ENCODE results near the gene SLC39A1.

- TF ChIP-seq POLR2A (IDR thresholded peaks at IDR 0.05) (no peak), CTCF (IDR thresholded peaks at IDR 0.05 in 4 of 5, conservative IDR thresholded peaks at IDR 0.05 in 1 of 5) (no peak)
These were observed 21.3 kb downstream of the SLC39A1 start for GRCh38 chr1:153941826-153942725.

Measured in gastrocnemius medialis (tissue), 4 donors.